HUES48 (cell line): Measurements from ENCODE around the gene SPATA46.

Source experiments
- H3K27ac ChIP-seq: one replicate; pipeline ENCODE4 v1.7.0; 2013; ENCODE audit warnings: low read depth, low read length, inconsistent platforms
- H3K27me3 ChIP-seq: 2 replicates; pipeline ENCODE4 v1.6.1; 2013; ENCODE audit warnings: mild to moderate bottlenecking, low read length; ENCODE audit not compliant: control insufficient read depth, insufficient read depth
- H3K36me3 ChIP-seq: 2 replicates; pipeline ENCODE4 v1.6.1; 2013; ENCODE audit warnings: low read length; ENCODE audit not compliant: control insufficient read depth, insufficient read depth
- H3K4me1 ChIP-seq: 2 replicates; pipeline ENCODE4 v1.6.1; 2013; ENCODE audit warnings: mild to moderate bottlenecking, low read length; ENCODE audit not compliant: control insufficient read depth, insufficient read depth
- H3K4me3 ChIP-seq: 2 replicates; pipeline ENCODE4 v1.5.1; 2013; ENCODE audit warnings: mild to moderate bottlenecking, low read depth, low read length
- H3K9ac ChIP-seq: 2 replicates; pipeline ENCODE4 v1.6.1; 2013; ENCODE audit warnings: mild to moderate bottlenecking, low read depth, low read length, moderate library complexity
- H3K9me3 ChIP-seq: 2 replicates; pipeline ENCODE4 v1.6.1; 2013; ENCODE audit warnings: low read length; ENCODE audit not compliant: control insufficient read depth, insufficient read depth

SPATA46 gene

DNA sequence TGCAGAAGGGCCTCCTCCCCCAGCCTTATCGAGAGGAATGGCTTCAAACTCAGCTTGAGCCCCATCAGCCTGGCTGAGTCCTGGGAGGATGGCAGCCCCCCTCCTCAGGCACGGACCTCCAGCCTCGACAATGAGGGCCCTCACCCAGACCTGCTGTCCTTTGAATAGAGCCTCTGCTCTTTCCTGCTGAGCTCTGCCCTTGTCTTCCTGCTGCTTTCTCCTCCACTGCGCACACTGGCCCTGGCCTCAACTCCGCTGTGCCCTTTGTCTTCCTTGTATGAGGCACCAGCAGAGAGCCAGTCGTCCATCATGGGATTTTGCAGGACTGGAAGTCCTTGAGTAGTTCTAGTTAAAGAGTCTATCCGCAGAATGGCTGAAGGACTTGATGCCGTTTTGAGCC lies 6.9 kb upstream of the SPATA46 start:
- Histone ChIP-seq H3K4me3 (no peak overlapping the region), H3K9me3 (no peaks in the 10 kb centered on the region), H3K27ac (no peak overlapping the region), H3K36me3 (peaks cover 7% of the 10 kb centered on the region; the same call in 1 of the 2 replicates), H3K9ac (no peak overlapping the region), H3K4me1 (no peaks in the 10 kb centered on the region; the same call in 1 of the 2 replicates), H3K27me3 (no peaks in the 10 kb centered on the region)

DNA sequence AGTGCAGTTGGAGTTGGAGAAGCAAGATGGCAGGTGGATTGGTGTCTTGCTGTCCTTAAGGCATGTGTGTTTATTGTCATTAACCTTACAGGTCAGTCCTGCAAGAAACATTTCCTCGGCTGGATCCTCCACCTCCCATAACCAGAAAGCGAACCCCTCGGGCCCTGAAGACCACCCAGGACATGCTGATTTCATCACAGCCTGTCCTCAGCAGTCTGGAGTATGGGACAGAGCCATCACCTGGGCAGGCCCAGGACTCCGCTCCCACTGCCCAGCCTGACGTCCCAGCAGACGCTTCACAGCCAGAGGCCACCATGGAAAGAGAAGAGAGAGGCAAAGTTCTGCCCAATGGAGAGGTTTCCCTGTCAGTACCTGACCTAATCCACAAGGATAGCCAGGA lies 6.4 kb upstream of the SPATA46 start:
- Histone ChIP-seq H3K27ac (no peak overlapping the region), H3K36me3 (peaks cover 7% of the 10 kb centered on the region; the same call in 1 of the 2 replicates), H3K4me1 (no peaks in the 10 kb centered on the region), H3K27me3 (no peaks in the 10 kb centered on the region), H3K9me3 (no peaks in the 10 kb centered on the region), H3K9ac (no peak overlapping the region), H3K4me3 (no peak overlapping the region)

DNA sequence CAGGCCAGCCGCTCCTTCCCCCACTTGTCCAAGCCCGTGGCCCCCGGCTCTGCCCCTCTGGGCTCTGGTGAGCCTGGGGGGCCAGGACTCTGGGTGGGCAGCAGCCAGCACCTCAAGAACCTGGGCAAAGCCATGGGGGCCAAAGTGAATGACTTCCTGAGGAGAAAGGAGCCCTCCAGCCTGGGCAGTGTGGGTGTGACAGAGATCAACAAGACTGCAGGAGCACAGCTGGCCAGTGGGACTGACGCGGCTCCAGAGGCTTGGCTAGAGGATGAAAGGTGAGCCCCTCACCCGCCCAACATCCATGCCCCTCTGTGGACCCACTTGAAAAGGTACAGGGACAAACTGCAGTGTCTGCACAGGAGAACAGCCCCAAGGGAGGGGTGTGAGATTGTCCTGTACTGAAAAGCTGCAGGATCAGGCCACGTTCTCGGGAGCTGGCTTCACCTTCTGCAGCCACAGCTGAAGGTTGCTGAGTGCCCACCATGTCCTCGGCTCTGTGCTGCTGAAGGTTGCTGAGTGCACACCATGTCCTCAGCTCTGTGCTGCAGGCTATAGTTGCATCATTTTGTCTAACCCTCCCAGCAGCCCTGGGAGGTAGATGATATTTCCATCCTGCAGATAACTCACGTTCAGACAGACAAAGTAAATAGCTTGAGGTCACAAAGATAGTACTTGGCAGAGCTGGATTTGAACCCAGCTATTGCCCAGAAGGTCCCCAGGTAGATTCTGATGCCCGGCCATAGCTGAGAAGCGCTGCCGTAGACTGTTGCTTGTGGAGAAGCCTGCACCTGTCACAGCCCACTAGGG lies 5.5 kb upstream of the SPATA46 start:
- no peak overlapping the region for H3K27ac ChIP-seq
- H3K4me3 ChIP-seq: no peak overlapping the region
- no peaks in the 10 kb centered on the region for H3K27me3 ChIP-seq
- no peaks in the 10 kb centered on the region for H3K9me3 ChIP-seq
- H3K9ac ChIP-seq: no peak overlapping the region
- peaks cover 7% of the 10 kb centered on the region; the same call in 1 of the 2 replicates for H3K36me3 ChIP-seq
- H3K4me1 ChIP-seq: no peaks in the 10 kb centered on the region

DNA sequence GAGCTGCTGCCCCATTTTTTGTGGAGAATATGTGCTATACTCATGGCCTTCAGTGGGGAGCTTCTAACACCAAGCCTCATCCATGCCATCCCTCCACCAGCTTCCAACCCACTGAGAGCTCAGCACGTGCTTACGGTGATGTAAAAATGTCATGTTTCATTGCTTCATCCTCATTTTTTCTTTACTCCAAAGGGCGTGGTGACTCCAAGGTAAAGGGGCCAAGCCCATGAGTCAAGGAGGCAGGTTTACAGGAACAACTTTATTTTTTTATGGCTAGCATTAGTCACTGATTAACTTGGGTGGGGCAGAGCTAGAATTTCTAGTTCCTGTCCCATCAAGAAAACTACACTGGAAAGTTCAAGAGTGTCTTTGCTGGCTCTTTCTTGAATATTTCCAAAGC lies 4.7 kb upstream of the SPATA46 start, which contains the start of gene C1orf226:
Gene C1orf226 (plus strand): TSS at position 346 of the 400 bp plus-strand sequence. CDS start 174 bp downstream, outside the sequence.
- H3K9me3 ChIP-seq: no peaks in the 10 kb centered on the region

DNA sequence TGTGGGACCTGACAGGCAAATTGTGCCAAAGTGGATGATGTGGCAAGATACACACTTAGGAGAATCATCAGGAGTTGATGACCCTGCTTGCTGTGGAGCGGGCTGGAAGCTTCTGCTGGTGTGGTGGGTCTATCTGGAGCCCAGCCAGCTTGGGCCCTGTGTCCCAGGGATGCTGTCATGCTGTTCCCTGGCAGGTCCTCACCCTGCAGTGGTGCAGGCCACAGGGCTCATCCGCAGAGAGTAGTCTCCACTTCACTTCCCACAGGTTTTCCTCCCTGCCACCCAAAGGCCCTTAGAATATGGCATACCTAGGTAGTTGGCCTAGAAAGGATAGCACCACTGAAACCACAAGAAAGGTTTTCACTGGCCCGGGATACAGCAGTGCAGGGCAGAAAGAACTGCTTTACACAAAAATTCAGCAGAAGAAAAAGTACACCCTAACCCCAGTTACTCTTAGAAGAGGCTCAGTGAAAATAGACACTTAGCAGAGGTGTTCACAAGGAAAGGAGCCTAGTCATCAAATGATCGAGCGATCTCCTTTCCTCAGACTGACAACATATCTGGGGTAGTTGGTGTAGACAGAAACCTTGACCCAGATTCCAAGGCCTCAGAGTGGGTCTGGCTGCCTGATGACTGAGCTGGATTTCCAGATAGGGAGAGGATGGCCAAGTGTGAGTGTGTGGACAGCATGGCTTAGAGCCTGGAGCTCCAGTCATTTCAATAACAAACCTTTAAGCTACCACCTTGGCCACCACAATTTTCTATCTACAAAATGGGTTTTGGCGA lies 3.6 kb upstream of the SPATA46 start:
- Histone ChIP-seq H3K36me3 (peaks cover 7% of the 10 kb centered on the region; the same call in 1 of the 2 replicates), H3K4me3 (no peak overlapping the region), H3K4me1 (no peaks in the 10 kb centered on the region), H3K9me3 (no peaks in the 10 kb centered on the region), H3K9ac (no peak overlapping the region), H3K27me3 (no peaks in the 10 kb centered on the region), H3K27ac (no peak overlapping the region)

More for the DNA sequence above, 4.7 kb upstream of the SPATA46 start, which contains the start of gene C1orf226:
- Histone ChIP-seq H3K27me3 (no peaks in the 10 kb centered on the region), H3K9ac (no peak within 1 kb of the TSS), H3K4me1 (no peaks in the 10 kb centered on the region), H3K4me3 (no peak within 1 kb of the TSS), H3K36me3 (peaks cover 7% of the 10 kb centered on the region; the same call in 1 of the 2 replicates), H3K27ac (no peak within 1 kb of the TSS)

DNA sequence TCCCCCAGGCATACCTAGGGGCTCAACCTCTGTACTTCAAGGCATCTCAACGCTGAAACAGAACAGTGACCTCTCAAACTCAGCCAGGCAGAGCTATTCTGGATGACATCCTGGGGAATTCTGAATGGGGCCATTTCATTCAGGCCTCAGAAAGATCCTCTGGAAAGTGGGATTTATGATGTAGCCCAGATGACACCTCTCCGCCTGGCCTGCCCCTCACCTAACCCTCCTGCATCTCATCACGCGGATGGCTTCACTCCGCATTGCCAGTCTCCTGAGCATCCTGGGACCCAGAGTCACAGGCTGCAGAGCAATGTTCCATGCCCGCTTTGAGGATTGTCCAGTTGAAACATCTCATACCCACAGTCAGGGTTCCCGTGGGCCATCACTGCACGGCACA lies 1.2 kb downstream of the SPATA46 start:
- Histone ChIP-seq H3K9ac (no peak overlapping the region), H3K4me1 (no peaks in the 10 kb centered on the region), H3K36me3 (no peaks in the 10 kb centered on the region), H3K27me3 (no peaks in the 10 kb centered on the region), H3K27ac (no peak overlapping the region), H3K9me3 (no peaks in the 10 kb centered on the region), H3K4me3 (no peak overlapping the region)

DNA sequence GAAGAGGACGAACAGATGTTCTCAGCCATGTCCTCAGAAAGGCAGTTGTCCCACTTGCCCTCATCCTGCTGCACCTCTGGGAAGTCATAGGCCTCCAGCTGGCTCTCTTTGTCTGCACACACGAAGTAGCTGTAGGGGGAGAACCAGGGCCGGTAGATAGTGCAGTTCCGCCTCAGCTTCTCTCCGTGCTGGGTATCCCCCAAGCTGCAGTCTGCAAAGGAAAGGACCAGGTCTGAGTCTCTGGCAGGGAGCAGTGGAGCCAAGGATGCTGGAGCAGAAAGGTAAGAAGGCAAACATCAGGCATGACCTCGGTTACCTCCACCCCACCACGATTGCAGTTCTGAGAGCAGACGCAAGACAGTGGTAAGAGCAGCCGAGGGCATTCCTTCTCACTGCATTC lies 2.2 kb downstream of the SPATA46 start:
- no peak overlapping the region for H3K27ac ChIP-seq
- H3K27me3 ChIP-seq: no peaks in the 10 kb centered on the region
- H3K4me3 ChIP-seq: no peak overlapping the region
- H3K9ac ChIP-seq: no peak overlapping the region
- no peaks in the 10 kb centered on the region for H3K36me3 ChIP-seq
- no peaks in the 10 kb centered on the region for H3K4me1 ChIP-seq
- no peaks in the 10 kb centered on the region for H3K9me3 ChIP-seq

DNA sequence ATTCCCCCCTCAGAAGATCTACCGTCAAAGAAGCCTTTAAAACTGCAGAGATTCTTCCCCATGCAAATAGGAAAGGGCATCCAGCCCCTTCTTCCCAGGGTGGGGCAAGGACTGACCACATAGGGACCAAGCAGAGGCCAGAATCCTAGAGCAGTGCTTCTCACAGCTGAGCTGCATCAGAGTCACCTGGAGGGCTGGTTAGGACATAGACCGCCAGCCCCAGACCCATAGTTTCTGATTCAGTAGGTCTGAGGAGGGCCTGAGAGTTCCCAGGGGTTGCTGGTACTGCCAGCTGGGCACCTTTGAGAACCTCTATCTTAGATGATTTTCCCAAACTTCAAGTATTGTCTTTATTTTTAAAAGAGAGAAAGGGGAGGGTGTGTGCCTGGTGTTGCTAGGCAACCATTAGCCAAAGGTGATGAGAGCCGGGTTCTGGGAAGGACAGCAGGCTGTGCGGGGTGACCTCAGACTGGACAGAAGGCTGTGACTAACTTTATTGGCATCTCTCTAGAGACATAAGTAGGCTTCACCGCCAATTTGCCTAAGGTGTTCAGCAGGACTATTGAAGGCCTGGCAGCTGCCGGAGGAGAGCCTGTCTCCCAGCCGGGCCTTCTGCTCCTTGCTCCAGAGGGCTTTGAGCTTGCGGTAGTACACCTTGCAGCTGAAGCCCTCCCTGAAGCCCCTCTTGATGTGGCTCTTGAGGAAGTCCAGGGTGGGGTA lies 3.0 kb downstream of the SPATA46 start:
- no peaks in the 10 kb centered on the region for H3K9me3 ChIP-seq
- H3K4me3 ChIP-seq: no peak overlapping the region
- H3K4me1 ChIP-seq: no peaks in the 10 kb centered on the region
- no peak overlapping the region for H3K9ac ChIP-seq
- no peaks in the 10 kb centered on the region for H3K36me3 ChIP-seq
- H3K27ac ChIP-seq: no peak overlapping the region
- no peaks in the 10 kb centered on the region for H3K27me3 ChIP-seq

DNA sequence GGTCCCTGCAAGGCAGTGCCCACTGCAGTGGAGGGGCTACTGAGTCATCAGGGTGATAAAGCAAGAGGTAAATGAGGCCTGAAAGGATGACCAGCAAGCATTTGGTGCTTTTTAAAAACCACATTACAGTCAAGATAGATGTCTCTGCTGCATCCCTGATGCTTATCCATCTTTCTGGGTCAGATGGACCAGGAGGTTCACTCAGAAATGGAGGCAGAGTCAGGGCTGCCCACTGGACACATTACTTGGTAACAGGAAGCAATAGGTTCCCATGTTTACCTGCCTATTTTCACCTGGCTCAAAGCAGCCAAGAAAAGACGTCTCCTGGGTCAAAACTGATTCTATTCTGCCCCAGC lies 3.6 kb downstream of the SPATA46 start:
- no peaks in the 10 kb centered on the region for H3K27me3 ChIP-seq
- H3K36me3 ChIP-seq: no peaks in the 10 kb centered on the region

DNA sequence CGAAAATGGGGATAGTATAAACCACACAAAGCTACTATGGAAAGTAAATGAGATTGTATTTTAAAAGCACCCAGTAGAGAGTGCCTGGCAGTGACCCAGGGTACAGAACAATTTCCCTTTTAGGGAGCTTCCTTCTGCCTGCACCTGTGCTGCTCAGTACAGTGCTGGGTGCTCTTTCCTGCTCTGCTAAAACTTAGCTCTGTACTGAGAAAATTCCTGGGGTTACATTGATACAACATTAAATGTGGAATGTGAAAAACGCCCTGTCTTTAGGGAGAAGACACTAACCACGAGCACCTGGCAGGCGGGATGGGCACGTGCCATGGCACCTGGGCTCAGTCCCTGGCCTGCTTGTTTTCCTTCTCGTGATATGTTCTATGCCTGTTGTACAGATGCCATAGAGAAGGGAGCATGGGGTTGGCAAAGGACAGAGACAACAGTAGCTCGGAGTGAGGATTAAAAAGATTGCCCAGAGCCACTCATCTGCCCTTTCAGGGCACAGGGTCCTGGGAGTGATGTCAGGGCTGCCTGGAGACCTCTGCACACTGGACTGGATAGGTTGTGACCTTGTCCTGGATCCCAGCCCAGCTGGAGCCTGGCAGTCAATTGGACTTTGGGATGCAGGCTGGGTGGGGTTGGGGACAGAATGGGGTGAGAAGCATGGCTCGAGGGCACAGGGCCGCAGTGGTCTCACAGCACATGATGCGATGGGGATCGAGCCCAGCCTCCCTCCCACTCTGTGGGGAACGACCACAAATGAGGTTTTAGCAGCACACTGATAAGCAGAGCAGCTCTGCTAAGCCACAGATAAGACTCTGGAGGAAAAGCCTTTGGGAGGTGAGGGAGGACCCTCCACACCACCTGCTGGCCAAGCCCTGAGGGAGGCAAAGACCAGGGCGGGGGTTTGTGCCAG lies 4.2 kb downstream of the SPATA46 start:
- no peaks in the 10 kb centered on the region for H3K27me3 ChIP-seq
- no peak overlapping the region for H3K27ac ChIP-seq
- H3K36me3 ChIP-seq: peaks cover 3% of the 10 kb centered on the region; the same call in 1 of the 2 replicates
- H3K9me3 ChIP-seq: no peaks in the 10 kb centered on the region
- H3K9ac ChIP-seq: no peak overlapping the region
- H3K4me1 ChIP-seq: no peaks in the 10 kb centered on the region
- no peak overlapping the region for H3K4me3 ChIP-seq

More for the DNA sequence above, 3.6 kb downstream of the SPATA46 start:
- Histone ChIP-seq H3K9ac (no peak overlapping the region), H3K4me1 (no peaks in the 10 kb centered on the region), H3K9me3 (no peaks in the 10 kb centered on the region), H3K4me3 (no peak overlapping the region), H3K27ac (no peak overlapping the region)
